Lung (tissue), 12 donors: Measurements from ENCODE around the gene HTD2. TPM values are rescaled to one million over a fixed set of nuclear protein-coding genes. Genes with fewer than 3 reads are reported as not detected.
A peak's percentile ranks its signal among the peaks of the same experiment; 100 is the strongest.

Experiments used
- ATAC-seq: fragments of 200-7000 bp; cut with Tn5 transposase; one replicate; pipeline ENCODE4 v1.9.1; 2020; ENCODE audit warnings: moderate number of reproducible peaks; ENCODE audit not compliant: insufficient read depth, low FRiP score
- DNase-seq, 3 donors: peaks; one replicate each; pipeline ENCODE4 v3.0.0-alpha.2; 2013 to 2017
- H3K27ac ChIP-seq, 2 donors: one replicate each; pipeline ENCODE4 v1.5.1; 2013; ENCODE audit warnings: mild to moderate bottlenecking in 2 of 2, moderate library complexity in 2 of 2, control low read depth in 1 of 2, inconsistent platforms in 1 of 2, low read depth in 1 of 2, low read length in 1 of 2
- H3K27me3 ChIP-seq, 3 donors: one replicate each; pipeline ENCODE4 v1.5.1; 2013; ENCODE audit warnings: low read length in 2 of 3; ENCODE audit not compliant: control insufficient read depth in 3 of 3, insufficient read depth in 3 of 3
- H3K36me3 ChIP-seq, 4 donors: one replicate each; pipeline ENCODE4 v1.5.1; 2013; ENCODE audit warnings: low read length in 4 of 4, mild to moderate bottlenecking in 1 of 4, moderate library complexity in 1 of 4; ENCODE audit not compliant: control insufficient read depth in 4 of 4, insufficient read depth in 4 of 4
- H3K4me1 ChIP-seq, 5 donors: one replicate each; pipeline ENCODE4 v1.5.1; 2013; ENCODE audit warnings: low read length in 5 of 5, mild to moderate bottlenecking in 2 of 5, moderate library complexity in 1 of 5; ENCODE audit not compliant: control insufficient read depth in 5 of 5, insufficient read depth in 5 of 5
- H3K4me3 ChIP-seq: one replicate; pipeline ENCODE4 v1.5.1; 2013; ENCODE audit warnings: mild to moderate bottlenecking, control low read depth, moderate library complexity
- H3K9ac ChIP-seq, 2 donors: one replicate each; pipeline ENCODE4 v1.5.1; 2013; ENCODE audit warnings: low read length in 2 of 2, control low read depth in 1 of 2; ENCODE audit not compliant: insufficient read depth in 1 of 2
- H3K9me3 ChIP-seq, 4 donors: one replicate each; pipeline ENCODE4 v1.5.1; 2013; ENCODE audit warnings: low read length in 3 of 4, mild to moderate bottlenecking in 1 of 4, moderate library complexity in 1 of 4; ENCODE audit not compliant: control insufficient read depth in 4 of 4, insufficient read depth in 3 of 4
- WGBS, 2 donors: extraction: QIAGEN DNeasy Blood & Tissue Kit; methylation state at CpG; one replicate each; pipeline ENCODE4 v1.1.7; 2013; 5-methylcytosine and 5-hydroxymethylcytosine counted together
- polyA plus RNA-seq, 2 donors: library from polyadenylated mRNA; stranded (reverse); fragments of 200-250 nt; gene quantifications; one replicate each; pipeline ENCODE4 v1.2.1, GENCODE V29; 2013
- total RNA-seq, 2 donors: library from RNA; depleted of rRNA in 1 of 2; stranded (reverse); fragments of >200 nt in 1 of 2; gene quantifications; one replicate each; pipeline ENCODE4 v1.2.1, GENCODE V29; 2014 to 2021
- TF ChIP-seq, protein P1 (sequence below): IDR thresholded peaks from 2 replicates; pipeline ENCODE4 v1.5.1; 2012; ENCODE audit warnings: mild to moderate bottlenecking; ENCODE audit errors: control extremely low read depth, extremely low read depth
- donor health status: control.
- donor health status: control.
- donor health status: Bipolar disorder and iron deficiency.
- donor health status: healthy.
- donor health status: DM: yes; HTN: yes; CAD: no.

The HTD2 gene
- total and polyA plus RNA-seq, 4 donors, result 2.5 to 12.1 (median 6.6) TPM

DNA sequence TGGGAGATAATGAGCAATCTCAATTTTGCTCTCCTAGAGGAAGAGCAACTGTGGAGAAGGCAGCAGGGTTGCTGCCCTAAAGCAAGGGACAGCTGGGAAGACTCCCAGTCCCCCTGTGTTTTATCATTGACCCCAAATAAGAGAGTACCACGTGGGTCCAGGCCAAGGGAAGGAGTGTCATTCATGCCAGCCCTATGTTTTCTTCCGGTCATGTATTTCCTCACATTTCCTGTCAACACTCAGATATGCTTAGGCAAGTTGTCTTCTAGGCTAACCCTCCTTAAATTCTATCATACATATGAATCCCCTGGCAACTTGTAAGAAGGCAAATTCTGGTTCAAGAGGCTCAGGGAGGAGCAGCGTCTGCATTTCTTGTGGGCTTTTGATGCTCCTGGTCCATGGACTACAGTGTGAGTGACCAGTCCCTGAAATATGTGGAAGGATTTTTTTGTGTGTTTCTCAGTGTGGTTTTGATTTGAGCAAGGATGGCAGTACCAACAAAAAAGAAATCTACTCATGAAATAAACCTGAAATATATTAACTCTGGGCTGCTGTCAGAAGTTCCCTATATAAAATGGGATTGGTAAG lies 32.2 kb upstream of the HTD2 start:
- H3K9ac ChIP-seq, result no peak overlapping the region
- H3K36me3 ChIP-seq, result peaks cover 0 to 7% (median 3%) of the 10 kb centered on the region in 4 donors
- peaks cover 0 to 2% (median 0%) of the 10 kb centered on the region in 5 donors for H3K4me1 ChIP-seq
- no peak overlapping the region for H3K4me3 ChIP-seq
- H3K9me3 ChIP-seq, result no peaks in the 10 kb centered on the region
- DNase-seq (no peak), ATAC-seq (no peak)
- TF ChIP-seq, protein P1, sequence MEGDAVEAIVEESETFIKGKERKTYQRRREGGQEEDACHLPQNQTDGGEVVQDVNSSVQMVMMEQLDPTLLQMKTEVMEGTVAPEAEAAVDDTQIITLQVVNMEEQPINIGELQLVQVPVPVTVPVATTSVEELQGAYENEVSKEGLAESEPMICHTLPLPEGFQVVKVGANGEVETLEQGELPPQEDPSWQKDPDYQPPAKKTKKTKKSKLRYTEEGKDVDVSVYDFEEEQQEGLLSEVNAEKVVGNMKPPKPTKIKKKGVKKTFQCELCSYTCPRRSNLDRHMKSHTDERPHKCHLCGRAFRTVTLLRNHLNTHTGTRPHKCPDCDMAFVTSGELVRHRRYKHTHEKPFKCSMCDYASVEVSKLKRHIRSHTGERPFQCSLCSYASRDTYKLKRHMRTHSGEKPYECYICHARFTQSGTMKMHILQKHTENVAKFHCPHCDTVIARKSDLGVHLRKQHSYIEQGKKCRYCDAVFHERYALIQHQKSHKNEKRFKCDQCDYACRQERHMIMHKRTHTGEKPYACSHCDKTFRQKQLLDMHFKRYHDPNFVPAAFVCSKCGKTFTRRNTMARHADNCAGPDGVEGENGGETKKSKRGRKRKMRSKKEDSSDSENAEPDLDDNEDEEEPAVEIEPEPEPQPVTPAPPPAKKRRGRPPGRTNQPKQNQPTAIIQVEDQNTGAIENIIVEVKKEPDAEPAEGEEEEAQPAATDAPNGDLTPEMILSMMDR, result no peak
- H3K27me3 ChIP-seq, result no peaks in the 10 kb centered on the region
- 35 to 55% methylated on average over 3 of the region's 3 CpGs for WGBS, 2 donors
- peak overlapping the region in 1 of 2 donors; percentile 31 for H3K27ac ChIP-seq

DNA sequence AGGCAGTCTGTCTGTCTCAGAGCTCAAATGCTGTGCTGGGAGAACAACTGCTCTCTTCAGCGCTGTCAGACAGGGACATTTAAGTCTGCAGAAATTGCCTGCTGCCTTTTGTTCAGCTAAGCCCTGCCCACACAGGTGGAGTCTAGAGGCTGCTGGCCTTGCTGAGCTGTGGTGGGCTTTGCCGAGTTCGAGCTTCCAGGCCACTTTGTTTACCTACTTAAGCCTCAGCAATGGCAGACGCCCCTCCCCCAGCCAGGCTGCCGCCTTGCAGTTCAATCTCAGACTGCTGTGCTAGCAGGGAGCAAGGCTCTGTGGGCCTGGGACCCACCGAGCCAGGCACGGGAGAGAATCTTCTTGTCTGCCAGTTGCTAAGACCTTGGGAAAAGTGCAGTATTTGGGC lies 25.3 kb upstream of the HTD2 start:
- 86 to 93% methylated on average over 7 of the region's 7 CpGs for WGBS, 2 donors
- ATAC-seq, result no peak
- DNase-seq, result no peak
- Histone ChIP-seq H3K27me3 (no peaks in the 10 kb centered on the region), H3K36me3 (peaks cover 0 to 5% (median 0%) of the 10 kb centered on the region in 4 donors), H3K9me3 (no peaks in the 10 kb centered on the region), H3K9ac (no peak overlapping the region), H3K4me1 (no peaks in the 10 kb centered on the region), H3K27ac (no peak overlapping the region), H3K4me3 (no peak overlapping the region)
- TF ChIP-seq, protein P1, result no peak

DNA sequence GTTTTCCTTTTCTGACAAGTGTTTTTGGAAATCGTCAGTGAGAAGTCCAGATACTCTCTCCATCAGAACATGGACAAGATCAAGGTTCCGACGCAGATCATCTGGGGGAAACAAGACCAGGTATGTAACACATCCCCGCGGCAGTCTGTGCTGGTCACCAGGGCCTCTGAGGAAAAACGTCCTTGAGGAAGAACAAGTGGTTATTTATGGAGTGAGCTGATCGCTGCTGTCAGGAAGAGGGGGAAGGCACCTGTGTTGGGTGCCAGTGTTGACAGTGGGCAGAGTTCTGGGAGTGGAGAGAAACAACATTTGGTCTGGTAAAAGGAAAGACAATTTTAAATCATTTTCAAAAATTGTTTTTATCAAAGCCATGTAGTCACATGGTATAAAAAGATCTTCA lies 21.0 kb upstream of the HTD2 start:
- ATAC-seq (no peak), DNase-seq (no peak)
- H3K9ac ChIP-seq, result no peak overlapping the region
- TF ChIP-seq, protein P1, result no peak
- peaks cover 0 to 16% (median 0%) of the 10 kb centered on the region in 4 donors for H3K36me3 ChIP-seq
- no peak overlapping the region for H3K4me3 ChIP-seq
- no peaks in the 10 kb centered on the region for H3K9me3 ChIP-seq
- H3K27ac ChIP-seq, result no peak overlapping the region
- H3K4me1 ChIP-seq, result no peaks in the 10 kb centered on the region
- 82 to 89% methylated on average over 7 of the region's 7 CpGs for WGBS, 2 donors
- no peaks in the 10 kb centered on the region for H3K27me3 ChIP-seq

DNA sequence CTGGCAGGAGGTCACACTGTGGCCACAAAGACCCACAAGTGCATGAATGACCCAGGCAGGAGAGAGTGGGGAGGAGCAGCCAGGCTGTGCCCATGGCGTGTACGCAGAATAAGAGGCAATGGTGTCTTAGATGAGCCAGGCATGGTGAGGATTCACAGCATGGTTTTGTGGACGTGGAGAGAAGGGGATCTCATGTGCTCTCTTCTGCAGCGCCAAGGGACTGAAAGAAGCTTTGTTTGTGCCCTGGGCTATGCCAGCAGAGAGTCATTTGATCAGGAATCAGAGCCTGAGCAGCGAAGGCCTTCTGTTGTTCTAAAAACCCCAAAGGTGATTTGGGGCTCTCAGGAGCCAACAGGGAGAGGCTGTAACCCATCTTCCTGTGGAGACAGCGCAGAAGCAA lies 19.0 kb upstream of the HTD2 start:
- Histone ChIP-seq H3K36me3 (peaks cover 0 to 14% (median 0%) of the 10 kb centered on the region in 4 donors), H3K4me3 (no peak overlapping the region), H3K4me1 (no peaks in the 10 kb centered on the region), H3K27me3 (no peaks in the 10 kb centered on the region), H3K27ac (no peak overlapping the region), H3K9ac (no peak overlapping the region), H3K9me3 (no peaks in the 10 kb centered on the region)
- 94 to 96% methylated on average over 6 of the region's 6 CpGs for WGBS, 2 donors
- TF ChIP-seq, protein P1, result no peak
- DNase-seq (no peak), ATAC-seq (no peak)
